ENCODE results near the gene CELF2. TPM values are rescaled to one million over a fixed set of nuclear protein-coding genes. Genes with fewer than 3 reads are reported as not detected.
A peak's percentile ranks its signal among the peaks of the same experiment; 100 is the strongest.

CELF2 gene
- total RNA-seq, 4 donors from 2014 or later = 106 to 127 (median 120) TPM

DNA sequence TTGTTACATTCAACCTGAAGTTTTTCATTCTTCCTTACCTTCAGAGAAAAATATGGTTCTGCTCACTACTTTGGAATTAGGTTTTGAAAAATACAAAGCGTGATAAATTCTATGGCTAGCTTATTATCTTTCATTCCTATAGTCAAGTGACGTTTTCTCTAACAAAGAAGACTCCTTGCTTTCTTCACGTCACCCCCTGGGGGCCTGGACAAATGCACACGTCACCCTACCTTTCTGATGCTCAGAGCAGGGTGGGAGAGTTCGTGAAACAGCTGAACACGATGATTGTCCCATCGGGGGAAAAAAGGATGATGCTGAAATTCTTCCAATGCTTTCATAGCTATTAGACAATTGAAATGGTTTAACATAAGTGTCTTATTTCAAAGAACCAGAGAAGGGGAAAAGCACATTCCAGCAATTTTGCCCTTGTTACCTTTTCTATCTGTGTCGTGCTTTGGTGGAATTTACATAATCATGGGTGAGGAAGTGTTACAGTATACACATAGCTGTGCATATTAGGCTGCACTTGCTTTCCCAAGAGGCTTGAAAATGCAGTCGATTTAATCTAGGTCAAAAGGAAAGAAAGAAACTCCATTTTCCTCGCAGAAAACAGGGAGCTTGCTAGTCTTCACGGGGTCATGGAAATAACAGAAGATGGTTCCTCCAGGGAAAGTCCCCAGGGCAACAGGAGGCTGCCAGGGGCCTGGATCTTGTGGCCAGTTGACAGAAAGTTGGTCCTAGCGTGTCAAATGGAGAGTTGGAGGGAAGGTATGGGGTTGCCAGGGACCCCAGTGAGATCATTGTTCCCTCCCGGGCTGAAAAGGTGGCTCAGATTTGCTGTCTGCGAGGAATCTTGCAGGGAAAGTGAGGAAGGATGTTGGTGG lies 189.2 kb downstream of the CELF2 start:
- H3K36me3 ChIP-seq = peaks cover 0 to 29% (median 0%) of the 10 kb centered on the region in 3 donors
- no peaks in the 10 kb centered on the region for H3K27me3 ChIP-seq
- TF ChIP-seq, protein P1, sequence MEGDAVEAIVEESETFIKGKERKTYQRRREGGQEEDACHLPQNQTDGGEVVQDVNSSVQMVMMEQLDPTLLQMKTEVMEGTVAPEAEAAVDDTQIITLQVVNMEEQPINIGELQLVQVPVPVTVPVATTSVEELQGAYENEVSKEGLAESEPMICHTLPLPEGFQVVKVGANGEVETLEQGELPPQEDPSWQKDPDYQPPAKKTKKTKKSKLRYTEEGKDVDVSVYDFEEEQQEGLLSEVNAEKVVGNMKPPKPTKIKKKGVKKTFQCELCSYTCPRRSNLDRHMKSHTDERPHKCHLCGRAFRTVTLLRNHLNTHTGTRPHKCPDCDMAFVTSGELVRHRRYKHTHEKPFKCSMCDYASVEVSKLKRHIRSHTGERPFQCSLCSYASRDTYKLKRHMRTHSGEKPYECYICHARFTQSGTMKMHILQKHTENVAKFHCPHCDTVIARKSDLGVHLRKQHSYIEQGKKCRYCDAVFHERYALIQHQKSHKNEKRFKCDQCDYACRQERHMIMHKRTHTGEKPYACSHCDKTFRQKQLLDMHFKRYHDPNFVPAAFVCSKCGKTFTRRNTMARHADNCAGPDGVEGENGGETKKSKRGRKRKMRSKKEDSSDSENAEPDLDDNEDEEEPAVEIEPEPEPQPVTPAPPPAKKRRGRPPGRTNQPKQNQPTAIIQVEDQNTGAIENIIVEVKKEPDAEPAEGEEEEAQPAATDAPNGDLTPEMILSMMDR (IDR thresholded peaks at IDR 0.05) = no peak
- TF ChIP-seq EP300 (IDR thresholded peaks at IDR 0.05) (no peak), POLR2A (IDR thresholded peaks at IDR 0.05) (no peak)
- 65 to 70% methylated on average over 14 of the region's 14 CpGs for WGBS, 2 donors
- H3K4me3 ChIP-seq = no peak overlapping the region
- no peak overlapping the region for H3K27ac ChIP-seq
- H3K4me1 ChIP-seq = peaks cover 0 to 70% (median 24%) of the 10 kb centered on the region in 4 donors
- no peaks in the 10 kb centered on the region for H3K9me3 ChIP-seq
- no peak for DNase-seq (ENCODE audit: low spot score in 2 of 2)

DNA sequence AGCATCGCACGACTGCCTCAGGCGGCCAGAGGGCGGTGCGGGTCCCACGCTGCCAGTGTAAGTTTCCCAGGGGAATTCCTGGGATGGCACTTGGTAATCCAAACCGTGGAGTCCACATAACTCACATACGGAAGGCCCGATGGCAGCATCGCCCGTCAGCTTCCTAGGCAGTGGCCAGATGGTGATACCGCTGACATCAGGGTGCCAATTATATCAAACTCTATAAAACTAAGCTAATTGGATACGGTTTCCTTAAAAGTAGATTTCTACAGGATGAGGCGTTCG lies 189.8 kb downstream of the CELF2 start:
- Histone ChIP-seq H3K4me3 (no peak overlapping the region), H3K4me1 (peaks cover 0 to 75% (median 27%) of the 10 kb centered on the region in 4 donors), H3K36me3 (peaks cover 0 to 23% (median 0%) of the 10 kb centered on the region in 3 donors), H3K27ac (no peak overlapping the region), H3K27me3 (no peaks in the 10 kb centered on the region), H3K9me3 (no peaks in the 10 kb centered on the region)
- TF ChIP-seq, protein P1 (IDR thresholded peaks at IDR 0.05) = no peak
- TF ChIP-seq EP300 (IDR thresholded peaks at IDR 0.05) (no peak), POLR2A (IDR thresholded peaks at IDR 0.05) (no peak)
- DNase-seq (ENCODE audit: low spot score in 2 of 2) = no peak
- 91 to 96% methylated on average over 15 of the region's 15 CpGs for WGBS, 2 donors

- H3K4me3 ChIP-seq = no peak overlapping the region
- peaks cover 0 to 19% (median 0%) of the 10 kb centered on the region in 3 donors for H3K36me3 ChIP-seq
- 90 to 94% methylated on average over 8 of the region's 8 CpGs for WGBS, 2 donors
- DNase-seq (ENCODE audit: low spot score in 2 of 2) = no peak
- no peak for TF ChIP-seq EP300 (IDR thresholded peaks at IDR 0.05)
- TF ChIP-seq POLR2A (IDR thresholded peaks at IDR 0.05) = no peak
- TF ChIP-seq, protein P1 (IDR thresholded peaks at IDR 0.05) = no peak
- peaks cover 0 to 83% (median 29%) of the 10 kb centered on the region in 4 donors for H3K4me1 ChIP-seq
- H3K27ac ChIP-seq = peak overlapping the region in 1 of 4 donors; percentile 12
- H3K27me3 ChIP-seq = no peaks in the 10 kb centered on the region
- H3K9me3 ChIP-seq = no peaks in the 10 kb centered on the region
These were observed 190.6 kb downstream of the CELF2 start for GRCh38 chr10:11208243-11208642.

GRCh38 chr10:11208908-11209829 lies 191.5 kb downstream of the CELF2 start:
- Histone ChIP-seq H3K9me3 (no peaks in the 10 kb centered on the region), H3K27me3 (no peaks in the 10 kb centered on the region), H3K4me1 (peaks cover 0 to 89% (median 29%) of the 10 kb centered on the region in 4 donors), H3K4me3 (no peak overlapping the region), H3K27ac (peak overlapping the region in 2 of 4 donors; percentile 45 to 54), H3K36me3 (peaks cover 0 to 16% (median 0%) of the 10 kb centered on the region in 3 donors)
- DNase-seq (ENCODE audit: low spot score in 2 of 2) = no peak
- 69 to 70% methylated on average over 13 of the region's 13 CpGs for WGBS, 2 donors
- no peak for TF ChIP-seq EP300 (IDR thresholded peaks at IDR 0.05)

- 30 to 32% methylated on average over 6 of the region's 6 CpGs for WGBS, 2 donors
- no peak for TF ChIP-seq POLR2A (IDR thresholded peaks at IDR 0.05)
- no peak for TF ChIP-seq EP300 (IDR thresholded peaks at IDR 0.05)
- TF ChIP-seq, protein P1 (IDR thresholded peaks at IDR 0.05) = no peak
- Histone ChIP-seq H3K4me1 (peaks cover 0 to 93% (median 29%) of the 10 kb centered on the region in 4 donors), H3K4me3 (no peak overlapping the region), H3K36me3 (peaks cover 0 to 16% (median 0%) of the 10 kb centered on the region in 3 donors), H3K27ac (peak overlapping the region in 2 of 4 donors; percentile 45 to 54), H3K9me3 (no peaks in the 10 kb centered on the region), H3K27me3 (no peaks in the 10 kb centered on the region)
- DNase-seq (ENCODE audit: low spot score in 2 of 2) = no peak
These were observed 192.1 kb downstream of the CELF2 start for GRCh38 chr10:11209830-11210181.
